ENCODE data around the gene MRFAP1. TPM values are rescaled to one million over a fixed set of nuclear protein-coding genes. Genes with fewer than 3 reads are reported as not detected.

Gene MRFAP1
- total RNA-seq, 1 experiment from 2014 or later = 387 TPM

DNA sequence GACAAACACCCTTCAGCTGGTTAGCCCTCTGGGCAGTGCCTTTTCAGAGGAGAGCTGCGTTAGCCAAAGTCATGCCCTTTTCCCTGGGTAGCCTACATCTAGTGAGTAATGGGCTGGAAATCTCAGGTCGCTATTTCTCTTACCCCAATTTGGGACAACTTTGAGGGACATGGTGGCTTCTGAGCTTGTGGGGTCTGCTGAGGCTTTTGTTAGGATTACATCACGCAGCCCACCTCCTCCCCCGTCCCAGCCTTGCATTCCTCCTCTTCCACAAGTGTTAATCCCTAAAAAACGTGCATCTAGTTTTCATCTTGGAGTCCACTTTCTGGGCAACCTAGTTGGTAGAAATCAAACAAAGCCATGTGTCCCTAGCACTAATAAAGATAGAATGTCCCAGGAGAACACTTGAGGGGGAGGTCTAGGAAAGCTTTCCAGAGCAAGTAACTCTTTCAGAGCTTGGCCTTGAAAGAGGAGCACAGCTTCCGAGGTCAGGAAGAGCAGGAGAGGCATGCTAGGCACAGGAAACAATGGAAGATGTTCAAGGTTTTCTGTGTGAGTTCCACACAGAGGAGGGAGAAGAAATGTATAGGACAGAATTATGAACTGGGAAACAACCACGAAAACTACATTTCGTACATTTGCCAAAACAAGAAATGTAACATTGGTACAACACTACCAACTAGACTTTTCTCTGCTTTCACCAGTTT lies 2.8 kb downstream of the MRFAP1 start:
- DNase-seq (ENCODE audit: unreplicated experiment) = no peak
- ChIA-PET CTCF (interaction anchor here (1.3 kb wide), 1 partner anchor 38 kb away, joined by 4 read pairs; no protein-coding TSS in a partner anchor), POLR2A (interaction anchor here (1.0 to 7.7 kb wide), 10 partner anchors 10 to 69 kb away, joined by 3 to 100 read pairs (median 10); partner anchors contain the start of genes MAN2B2 and MRFAP1L1)
- H3K27me3 Mint-ChIP-seq (ENCODE audit: insufficient read depth, unreplicated experiment) = no peaks in the 10 kb centered on the region
- no TSS peak for BruUV-seq (replicated peaks)
- intact Hi-C loops (cut with micrococcal nuclease) = no loop called here
- H3K4me1 Mint-ChIP-seq (ENCODE audit: insufficient read depth, unreplicated experiment) = peaks cover 24% of the 10 kb centered on the region
- no peaks in the 10 kb centered on the region for H3K9me3 Mint-ChIP-seq (ENCODE audit: unreplicated experiment)
- peak overlapping the region; percentile 99 for H3K4me3 Mint-ChIP-seq (ENCODE audit: unreplicated experiment)
- H3K36me3 Mint-ChIP-seq (ENCODE audit: insufficient read depth, unreplicated experiment) = peaks cover 49% of the 10 kb centered on the region
- TF ChIP-seq, protein P1, sequence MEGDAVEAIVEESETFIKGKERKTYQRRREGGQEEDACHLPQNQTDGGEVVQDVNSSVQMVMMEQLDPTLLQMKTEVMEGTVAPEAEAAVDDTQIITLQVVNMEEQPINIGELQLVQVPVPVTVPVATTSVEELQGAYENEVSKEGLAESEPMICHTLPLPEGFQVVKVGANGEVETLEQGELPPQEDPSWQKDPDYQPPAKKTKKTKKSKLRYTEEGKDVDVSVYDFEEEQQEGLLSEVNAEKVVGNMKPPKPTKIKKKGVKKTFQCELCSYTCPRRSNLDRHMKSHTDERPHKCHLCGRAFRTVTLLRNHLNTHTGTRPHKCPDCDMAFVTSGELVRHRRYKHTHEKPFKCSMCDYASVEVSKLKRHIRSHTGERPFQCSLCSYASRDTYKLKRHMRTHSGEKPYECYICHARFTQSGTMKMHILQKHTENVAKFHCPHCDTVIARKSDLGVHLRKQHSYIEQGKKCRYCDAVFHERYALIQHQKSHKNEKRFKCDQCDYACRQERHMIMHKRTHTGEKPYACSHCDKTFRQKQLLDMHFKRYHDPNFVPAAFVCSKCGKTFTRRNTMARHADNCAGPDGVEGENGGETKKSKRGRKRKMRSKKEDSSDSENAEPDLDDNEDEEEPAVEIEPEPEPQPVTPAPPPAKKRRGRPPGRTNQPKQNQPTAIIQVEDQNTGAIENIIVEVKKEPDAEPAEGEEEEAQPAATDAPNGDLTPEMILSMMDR (IDR thresholded peaks at IDR 0.05; ENCODE audit: unreplicated experiment) = no peak
- no peak overlapping the region for H3K27ac Mint-ChIP-seq (ENCODE audit: low read depth, unreplicated experiment)

GRCh38 chr4:6644792-6645530 lies 4.5 kb downstream of the MRFAP1 start:
- Mint-ChIP-seq H3K4me1 (ENCODE audit: insufficient read depth, unreplicated experiment) (peaks cover 24% of the 10 kb centered on the region), H3K27me3 (ENCODE audit: insufficient read depth, unreplicated experiment) (no peaks in the 10 kb centered on the region)
- CTCF ChIA-PET = interaction anchor here (1.1 kb wide), 1 partner anchor 18 kb away, joined by 3 read pairs; no protein-coding TSS in a partner anchor

DNA sequence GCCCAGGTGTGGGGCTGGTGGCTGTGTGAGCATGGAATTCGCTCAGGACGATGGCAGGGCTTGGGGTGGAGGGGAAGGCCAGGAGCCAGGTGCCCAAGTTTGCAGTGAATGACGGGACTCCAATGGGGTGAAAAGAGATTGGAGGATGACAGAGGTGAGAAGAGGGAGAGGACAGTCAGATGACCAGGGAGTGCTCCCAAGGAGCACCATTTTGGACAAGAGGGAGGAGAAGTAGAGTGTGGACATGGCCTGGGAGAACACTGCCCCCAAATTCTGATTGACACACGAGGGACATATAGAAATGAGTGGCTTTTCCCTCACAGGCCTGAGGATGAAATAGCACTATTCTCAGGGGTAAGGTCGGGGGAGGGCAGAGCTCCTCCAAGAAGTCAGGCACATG lies 6.7 kb downstream of the MRFAP1 start:
- Mint-ChIP-seq H3K27me3 (ENCODE audit: insufficient read depth, unreplicated experiment) (no peaks in the 10 kb centered on the region), H3K27ac (ENCODE audit: low read depth, unreplicated experiment) (no peak overlapping the region), H3K9me3 (ENCODE audit: unreplicated experiment) (no peaks in the 10 kb centered on the region), H3K4me1 (ENCODE audit: insufficient read depth, unreplicated experiment) (peaks cover 13% of the 10 kb centered on the region), H3K4me3 (ENCODE audit: unreplicated experiment) (no peak overlapping the region), H3K36me3 (ENCODE audit: insufficient read depth, unreplicated experiment) (peaks cover 26% of the 10 kb centered on the region)
- CTCF ChIA-PET = no interaction called here
- POLR2A ChIA-PET = interaction anchor here (0.9 to 1.0 kb wide), 2 partner anchors 11 to 28 kb away, joined by 3 to 4 read pairs; no protein-coding TSS in a partner anchor
- no peak for DNase-seq (ENCODE audit: unreplicated experiment)
- intact Hi-C loops (cut with micrococcal nuclease) = no loop called here
- TF ChIP-seq, protein P1 (IDR thresholded peaks at IDR 0.05; ENCODE audit: unreplicated experiment) = no peak
- no TSS peak for BruUV-seq (replicated peaks)

More at GRCh38 chr4:6644792-6645530, 4.5 kb downstream of the MRFAP1 start:
- Mint-ChIP-seq H3K36me3 (ENCODE audit: insufficient read depth, unreplicated experiment) (peaks cover 48% of the 10 kb centered on the region), H3K4me3 (ENCODE audit: unreplicated experiment) (no peak overlapping the region), H3K9me3 (ENCODE audit: unreplicated experiment) (no peaks in the 10 kb centered on the region), H3K27ac (ENCODE audit: low read depth, unreplicated experiment) (no peak overlapping the region)
- POLR2A ChIA-PET = interaction anchor here (0.5 to 7.7 kb wide), 12 partner anchors 9 to 347 kb away, joined by 3 to 100 read pairs (median 4); a partner anchor contains a TSS
- DNase-seq (ENCODE audit: unreplicated experiment) = no peak
- BruUV-seq (replicated peaks) = no TSS peak
- intact Hi-C loops (cut with micrococcal nuclease) = no loop called here
- TF ChIP-seq, protein P1 (IDR thresholded peaks at IDR 0.05; ENCODE audit: unreplicated experiment) = no peak

- Mint-ChIP-seq H3K4me3 (ENCODE audit: unreplicated experiment) (no peak overlapping the region), H3K27me3 (ENCODE audit: insufficient read depth, unreplicated experiment) (no peaks in the 10 kb centered on the region), H3K9me3 (ENCODE audit: unreplicated experiment) (no peaks in the 10 kb centered on the region), H3K36me3 (ENCODE audit: insufficient read depth, unreplicated experiment) (peaks cover 20% of the 10 kb centered on the region), H3K4me1 (ENCODE audit: insufficient read depth, unreplicated experiment) (peaks cover 9% of the 10 kb centered on the region), H3K27ac (ENCODE audit: low read depth, unreplicated experiment) (no peak overlapping the region)
- TF ChIP-seq, protein P1 (IDR thresholded peaks at IDR 0.05; ENCODE audit: unreplicated experiment) = no peak
- DNase-seq (ENCODE audit: unreplicated experiment) = no peak
- intact Hi-C loops (cut with micrococcal nuclease) = no loop called here
- CTCF ChIA-PET = no interaction called here
- POLR2A ChIA-PET = no interaction called here
- BruUV-seq (replicated peaks) = no TSS peak
These were observed 7.2 kb downstream of the MRFAP1 start for GRCh38 chr4:6647582-6648230.
